CD4-positive, CD25-positive, alpha-beta regulatory T cell (primary cell): ENCODE measurements around the gene EXOC4. TPM values are rescaled to one million over a fixed set of nuclear protein-coding genes. Genes with fewer than 3 reads are reported as not detected.
"Not testable (repeated sequence)": the region's sequence is repeated elsewhere in the genome, so short reads cannot be mapped to it uniquely, and the experiment has no call there.

Source experiments
- ATAC-seq, 2 donors: fragments of 150-1000 bp; cut with Tn5 transposase; one replicate each; pipeline ENCODE4 v1.10.0; 2021; ENCODE audit warnings: low read depth in 2 of 2, moderate number of reproducible peaks in 2 of 2, moderate library complexity in 1 of 2
- DNase-seq, 3 donors: peaks; one replicate each; pipeline versions ENCODE4 v3.0.0 to v3.0.0-alpha.2; 2012 to 2022; ENCODE audit warnings: mixed read lengths in 1 of 3
- H3K27ac ChIP-seq: one replicate; pipeline ENCODE4 v1.7.0; 2013; ENCODE audit warnings: mild to moderate bottlenecking, low read length; ENCODE audit not compliant: insufficient read depth, poor library complexity, severe bottlenecking
- H3K27me3 ChIP-seq: one replicate; pipeline ENCODE4 v1.7.0; 2013; ENCODE audit warnings: low read length; ENCODE audit not compliant: control insufficient read depth, insufficient read depth
- H3K36me3 ChIP-seq: one replicate; pipeline ENCODE4 v1.7.0; 2013; ENCODE audit warnings: mild to moderate bottlenecking, low read length, moderate library complexity; ENCODE audit not compliant: control insufficient read depth, insufficient read depth
- H3K4me1 ChIP-seq: 2 replicates; pipeline ENCODE4 v1.7.0; 2013; ENCODE audit warnings: mild to moderate bottlenecking, low read length; ENCODE audit not compliant: insufficient read depth, control insufficient read depth, poor library complexity, severe bottlenecking
- H3K4me3 ChIP-seq: one replicate; pipeline ENCODE4 v1.7.0; 2013; ENCODE audit warnings: low read depth, mild to moderate bottlenecking, low read length, moderate library complexity
- H3K9me3 ChIP-seq, 2 experiments: 1 replicate in 1 of 2; 2 replicates in 1 of 2; pipeline ENCODE4 v1.7.0; 2013; ENCODE audit warnings: low read length in 2 of 2, mild to moderate bottlenecking in 1 of 2, moderate library complexity in 1 of 2; ENCODE audit not compliant: control insufficient read depth in 2 of 2
- H3K27ac Mint-ChIP-seq, 3 donors: one replicate each; pipeline ENCODE4 v1.8.0; 2020 to 2022; ENCODE audit warnings: mild to moderate bottlenecking in 3 of 3, mixed read lengths in 3 of 3, moderate library complexity in 2 of 3
- H3K27me3 Mint-ChIP-seq: one replicate; pipeline ENCODE4 v1.8.0; 2022; ENCODE audit warnings: mild to moderate bottlenecking, mixed read lengths
- H3K36me3 Mint-ChIP-seq: one replicate; pipeline ENCODE4 v1.8.0; 2020; ENCODE audit warnings: mixed read lengths
- H3K4me1 Mint-ChIP-seq, 4 donors: one replicate each; pipeline ENCODE4 v1.8.0; 2020 to 2022; ENCODE audit warnings: mixed read lengths in 4 of 4, mild to moderate bottlenecking in 1 of 4
- H3K4me3 Mint-ChIP-seq, 4 donors: one replicate each; pipeline ENCODE4 v1.8.0; 2020 to 2022; ENCODE audit warnings: mild to moderate bottlenecking in 4 of 4, mixed read lengths in 4 of 4, moderate library complexity in 3 of 4
- H3K9me3 Mint-ChIP-seq, 7 donors: one replicate each; pipeline ENCODE4 v1.8.0; 2020 to 2022; ENCODE audit warnings: mixed read lengths in 7 of 7, mild to moderate bottlenecking in 3 of 7, moderate library complexity in 2 of 7
- polyA plus RNA-seq, 4 donors: library from polyadenylated mRNA; unstranded; fragments of 300-500 nt; fragmentation: Illumina TruSeq; gene quantifications; one replicate each; pipeline ENCODE4 v1.2.3, GENCODE V29; 2021
- total RNA-seq: library from RNA; stranded (reverse); gene quantifications from one replicate; pipeline ENCODE4 v1.2.3, GENCODE V29; 2022

EXOC4 gene
- total and polyA plus RNA-seq, 5 donors from 2014 or later = 39.1 to 118 (median 52.2) TPM

- H3K9me3 ChIP-seq = no peaks in the 10 kb centered on the region
- DNase-seq = no peak
- Mint-ChIP-seq H3K4me1 (peaks cover 0 to 3% (median 0%) of the 10 kb centered on the region in 4 donors), H3K36me3 (peaks cover 6% of the 10 kb centered on the region), H3K4me3 (no peak overlapping the region), H3K27ac (no peak overlapping the region), H3K27me3 (no peaks in the 10 kb centered on the region), H3K9me3 (peaks cover 0 to 3% (median 0%) of the 10 kb centered on the region in 7 donors)
- H3K36me3 ChIP-seq = no peaks in the 10 kb centered on the region
- H3K27ac ChIP-seq = no peak overlapping the region
- H3K4me1 ChIP-seq = no peaks in the 10 kb centered on the region
- H3K4me3 ChIP-seq = no peak overlapping the region
- no peaks in the 10 kb centered on the region for H3K27me3 ChIP-seq
- ATAC-seq = no peak
These were observed 731.0 kb downstream of the EXOC4 start for GRCh38 chr7:133983685-133984419.

GRCh38 chr7:133985300-133985699 lies 732.4 kb downstream of the EXOC4 start:
- Mint-ChIP-seq H3K4me1 (peaks cover 0 to 3% (median 0%) of the 10 kb centered on the region in 4 donors), H3K27me3 (no peaks in the 10 kb centered on the region), H3K9me3 (peaks cover 0 to 2% (median 0%) of the 10 kb centered on the region in 7 donors), H3K27ac (no peak overlapping the region), H3K36me3 (no peaks in the 10 kb centered on the region), H3K4me3 (no peak overlapping the region)
- H3K4me3 ChIP-seq = no peak overlapping the region
- H3K36me3 ChIP-seq = no peaks in the 10 kb centered on the region
- H3K4me1 ChIP-seq = no peaks in the 10 kb centered on the region
- no peaks in the 10 kb centered on the region for H3K9me3 ChIP-seq
- no peak overlapping the region for H3K27ac ChIP-seq
- DNase-seq (no peak), ATAC-seq (no peak)
- H3K27me3 ChIP-seq = no peaks in the 10 kb centered on the region

DNA sequence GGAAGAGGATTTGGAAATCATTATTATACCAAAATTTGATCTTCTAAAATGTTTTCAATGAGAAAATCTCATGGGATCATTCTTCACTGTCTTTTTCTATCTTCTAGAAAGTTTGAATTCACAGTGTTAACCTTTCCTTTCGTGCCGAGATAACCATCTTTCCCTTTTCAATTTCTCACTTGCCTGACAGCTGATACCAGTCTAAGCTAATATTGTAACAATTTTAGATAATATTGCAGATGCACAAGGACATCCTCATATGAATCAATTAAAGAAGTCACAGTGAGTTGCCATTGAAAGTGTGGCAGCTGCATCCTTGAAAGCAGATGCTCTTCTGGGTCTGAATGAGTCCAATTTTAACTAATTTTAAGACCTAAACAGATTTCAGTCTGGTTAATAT lies 734.7 kb downstream of the EXOC4 start:
- Histone ChIP-seq H3K27me3 (no peaks in the 10 kb centered on the region), H3K36me3 (no peaks in the 10 kb centered on the region), H3K9me3 (no peaks in the 10 kb centered on the region), H3K4me1 (no peaks in the 10 kb centered on the region), H3K4me3 (no peak overlapping the region), H3K27ac (no peak overlapping the region)
- peaks cover 0 to 2% (median 0%) of the 10 kb centered on the region in 7 donors for H3K9me3 Mint-ChIP-seq
- no peaks in the 10 kb centered on the region for H3K4me1 Mint-ChIP-seq
- H3K27ac Mint-ChIP-seq = no peak overlapping the region
- ATAC-seq (no peak), DNase-seq (no peak)
- H3K27me3 Mint-ChIP-seq = no peaks in the 10 kb centered on the region
- no peak overlapping the region for H3K4me3 Mint-ChIP-seq
- no peaks in the 10 kb centered on the region for H3K36me3 Mint-ChIP-seq

- Mint-ChIP-seq H3K4me3 (no peak overlapping the region), H3K9me3 (peaks cover 0 to 5% (median 0%) of the 10 kb centered on the region in 7 donors), H3K36me3 (peaks cover 19% of the 10 kb centered on the region), H3K27ac (no peak overlapping the region), H3K4me1 (peaks cover 0 to 13% (median 0%) of the 10 kb centered on the region in 4 donors), H3K27me3 (no peaks in the 10 kb centered on the region)
- H3K27ac ChIP-seq = no peak overlapping the region
- H3K9me3 ChIP-seq = no peaks in the 10 kb centered on the region
- H3K4me1 ChIP-seq = no peaks in the 10 kb centered on the region
- no peak for ATAC-seq
- no peak overlapping the region for H3K4me3 ChIP-seq
- H3K27me3 ChIP-seq = no peaks in the 10 kb centered on the region
- DNase-seq = no peak
- peaks cover 8% of the 10 kb centered on the region for H3K36me3 ChIP-seq
These were observed 740.7 kb downstream of the EXOC4 start for GRCh38 chr7:133993547-133993946.

GRCh38 chr7:133994100-133994499 lies 741.2 kb downstream of the EXOC4 start:
- Mint-ChIP-seq H3K36me3 (peaks cover 24% of the 10 kb centered on the region), H3K4me1 (peaks cover 0 to 13% (median 0%) of the 10 kb centered on the region in 4 donors)
- not testable (repeated sequence) for H3K9me3 Mint-ChIP-seq, H3K4me3 ChIP-seq, H3K36me3 ChIP-seq, H3K27me3 Mint-ChIP-seq, DNase-seq, H3K4me3 Mint-ChIP-seq, H3K9me3 ChIP-seq, H3K27me3 ChIP-seq, ATAC-seq, H3K27ac Mint-ChIP-seq, H3K4me1 ChIP-seq, H3K27ac ChIP-seq

DNA sequence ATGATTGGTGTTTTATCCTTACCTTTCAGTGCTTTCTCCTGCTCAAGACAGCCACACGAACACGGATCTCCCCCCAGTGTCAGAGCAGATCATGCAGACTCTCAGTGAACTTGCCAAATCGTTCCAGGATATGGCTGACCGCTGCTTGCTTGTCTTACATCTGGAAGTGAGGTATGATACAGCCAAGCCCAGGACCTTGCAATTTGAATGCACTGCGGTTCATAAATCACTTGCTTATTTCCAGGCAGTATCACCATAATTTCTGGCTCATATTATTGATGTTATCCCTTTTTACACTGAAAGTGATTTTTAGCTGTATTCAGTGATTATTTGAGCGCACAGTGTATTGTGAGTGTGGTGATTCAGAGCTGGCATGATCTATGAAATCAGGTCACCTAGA lies 744.6 kb downstream of the EXOC4 start:
- H3K27ac Mint-ChIP-seq = no peak overlapping the region
- Histone ChIP-seq H3K36me3 (peaks cover 8% of the 10 kb centered on the region), H3K27me3 (no peaks in the 10 kb centered on the region), H3K27ac (no peak overlapping the region), H3K4me1 (no peaks in the 10 kb centered on the region), H3K9me3 (no peaks in the 10 kb centered on the region), H3K4me3 (no peak overlapping the region)
- DNase-seq (no peak), ATAC-seq (no peak)
- H3K9me3 Mint-ChIP-seq = peaks cover 0 to 5% (median 0%) of the 10 kb centered on the region in 7 donors
- no peak overlapping the region for H3K4me3 Mint-ChIP-seq
- no peaks in the 10 kb centered on the region for H3K27me3 Mint-ChIP-seq
- peaks cover 41% of the 10 kb centered on the region for H3K36me3 Mint-ChIP-seq
- H3K4me1 Mint-ChIP-seq = peaks cover 0 to 13% (median 0%) of the 10 kb centered on the region in 4 donors

DNA sequence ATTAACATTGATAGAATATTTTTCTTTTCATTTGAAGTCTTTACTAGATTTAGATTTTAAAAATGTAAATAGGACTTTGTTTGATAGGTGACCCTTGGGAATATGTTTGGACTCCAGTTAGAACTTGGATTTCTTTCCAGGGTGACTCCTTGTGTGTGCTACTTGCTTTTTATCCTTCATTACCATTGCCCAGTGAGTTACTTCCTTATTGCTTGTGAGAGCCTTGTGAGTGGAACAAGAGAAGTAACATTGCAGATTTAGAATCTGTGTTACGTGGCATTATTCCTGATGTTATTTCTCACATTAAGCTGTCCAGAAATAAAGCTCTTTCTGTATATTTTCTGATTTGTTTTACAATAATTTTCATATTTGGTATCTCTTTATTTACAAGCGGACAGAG lies 746.3 kb downstream of the EXOC4 start:
- H3K4me1 Mint-ChIP-seq = peaks cover 0 to 13% (median 0%) of the 10 kb centered on the region in 4 donors
- H3K9me3 Mint-ChIP-seq = peaks cover 0 to 2% (median 0%) of the 10 kb centered on the region in 7 donors
- Histone ChIP-seq H3K36me3 (peaks cover 8% of the 10 kb centered on the region), H3K27me3 (no peaks in the 10 kb centered on the region), H3K4me3 (no peak overlapping the region), H3K27ac (no peak overlapping the region), H3K9me3 (no peaks in the 10 kb centered on the region), H3K4me1 (no peaks in the 10 kb centered on the region)
- no peaks in the 10 kb centered on the region for H3K27me3 Mint-ChIP-seq
- no peak overlapping the region for H3K27ac Mint-ChIP-seq
- DNase-seq = no peak
- no peak for ATAC-seq
- H3K36me3 Mint-ChIP-seq = peaks cover 41% of the 10 kb centered on the region
- H3K4me3 Mint-ChIP-seq = no peak overlapping the region
